Activated CD8-positive, alpha-beta memory T cell treated with anti-CD3 and anti-CD28 coated beads, Interleukin-2, amount 50 U/mL, for 1 hour (primary cell): Measurements from ENCODE around the gene ATF6.

Experiments
- DNase-seq: peaks from one replicate; pipeline ENCODE4 v3.0.0-alpha.2; 2020; ENCODE audit errors: extremely low read depth

The ATF6 gene

GRCh38 chr1:161890574-161890973 is 124.5 kb downstream of the ATF6 start:
- no peak for DNase-seq

GRCh38 chr1:161899091-161899490 is 133.0 kb downstream of the ATF6 start:
- DNase-seq = no peak

GRCh38 chr1:161900160-161900559 is 134.0 kb downstream of the ATF6 start:
- DNase-seq = no peak

GRCh38 chr1:161902182-161902581 is 136.1 kb downstream of the ATF6 start:
- DNase-seq = no peak

GRCh38 chr1:161905269-161905884 is 139.3 kb downstream of the ATF6 start:
- DNase-seq = no peak

- DNase-seq = no peak
These were observed 141.1 kb downstream of the ATF6 start for GRCh38 chr1:161907265-161907664.

- DNase-seq = no peak
These were observed 142.1 kb downstream of the ATF6 start for GRCh38 chr1:161908264-161908663.

GRCh38 chr1:161910604-161911003 is 144.5 kb downstream of the ATF6 start:
- no peak for DNase-seq

GRCh38 chr1:161913482-161914140 is 147.5 kb downstream of the ATF6 start:
- DNase-seq = no peak

- no peak for DNase-seq
These were observed 148.5 kb downstream of the ATF6 start for GRCh38 chr1:161914595-161914994.

- no peak for DNase-seq
These were observed 149.0 kb downstream of the ATF6 start for GRCh38 chr1:161915051-161915503.

GRCh38 chr1:161915978-161916377 is 149.9 kb downstream of the ATF6 start:
- no peak for DNase-seq

GRCh38 chr1:161919229-161919628 is 153.1 kb downstream of the ATF6 start:
- no peak for DNase-seq

- DNase-seq = no peak
These were observed 155.4 kb downstream of the ATF6 start for GRCh38 chr1:161921491-161921890.

- no peak for DNase-seq
These were observed 155.9 kb downstream of the ATF6 start for GRCh38 chr1:161921990-161922389.

GRCh38 chr1:161928056-161928455 is 161.9 kb downstream of the ATF6 start:
- no peak for DNase-seq

GRCh38 chr1:161929137-161929536 is 163.0 kb downstream of the ATF6 start:
- DNase-seq = no peak

- DNase-seq = no peak
These were observed 163.9 kb downstream of the ATF6 start for GRCh38 chr1:161930064-161930463.

GRCh38 chr1:161932668-161933067 is 166.5 kb downstream of the ATF6 start:
- no peak for DNase-seq

- no peak for DNase-seq
These were observed 167.8 kb downstream of the ATF6 start for GRCh38 chr1:161933592-161934588.

GRCh38 chr1:161935264-161935663 is 169.1 kb downstream of the ATF6 start:
- no peak for DNase-seq

- no peak for DNase-seq
These were observed 170.7 kb downstream of the ATF6 start for GRCh38 chr1:161936786-161937185.
